A375 (cell line): ENCODE measurements around the gene RAD51D. TPM values are rescaled to one million over a fixed set of nuclear protein-coding genes. Genes with fewer than 3 reads are reported as not detected.

ENCODE experiments used
- small RNA-seq: library from RNA; depleted of rRNA; stranded (forward); fragments of <200 nt; gene quantifications from one replicate; pipeline ENCODE3, GENCODE V24; 2014
- total RNA-seq: library from RNA; depleted of rRNA; stranded (reverse); fragments of >200 nt; shearing (Covaris generic); gene quantifications from 2 replicates; pipeline ENCODE4 v1.2.3, GENCODE V29; 2014; rRNA removed

Gene RAD51D
- 9.2 and 11.6 TPM in 2 replicates for total RNA-seq

DNA sequence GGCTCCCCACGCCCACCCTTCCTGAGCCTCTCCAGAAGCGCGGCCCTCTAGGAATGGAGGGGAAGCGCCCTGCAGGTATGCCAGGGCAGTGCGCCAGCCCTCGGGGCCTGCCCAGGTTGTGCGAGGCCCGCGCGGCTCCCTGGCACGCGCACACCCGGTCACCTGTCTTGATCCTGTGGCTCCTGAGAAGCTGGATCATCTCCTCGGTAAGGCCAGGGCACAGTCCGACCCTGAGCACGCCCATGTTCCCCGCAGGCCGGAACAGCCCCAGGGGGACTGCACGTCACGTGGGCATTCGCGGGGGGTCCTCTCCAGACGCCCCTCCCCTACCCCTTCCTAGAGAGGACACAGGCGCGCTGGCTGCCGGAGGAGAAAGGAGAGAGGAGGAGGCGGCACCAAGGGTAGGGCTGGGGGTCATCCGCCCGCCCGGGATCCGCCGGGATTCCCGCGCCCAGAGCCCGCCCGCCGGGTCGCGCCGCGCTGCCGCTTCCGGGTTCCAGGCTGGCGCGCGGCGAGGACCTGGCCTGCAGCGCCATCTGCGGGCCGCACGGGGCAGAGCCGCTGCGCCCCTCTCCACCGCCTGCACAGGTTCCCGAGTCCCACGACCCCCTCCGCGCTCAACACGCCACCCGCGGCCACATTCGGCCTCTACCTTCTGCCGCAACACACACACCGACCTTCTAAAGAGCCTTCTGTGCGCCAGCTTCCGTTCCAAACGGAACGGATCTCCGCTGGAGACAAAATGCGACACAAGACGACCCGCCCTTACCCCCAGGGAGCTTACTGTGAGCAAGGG, at the start of gene RAD51D:
Gene RAD51D, minus strand, starts transcription at position 491 of the 796 bp plus-strand sequence. Its CDS starts 247 bp downstream, at position 244.

DNA sequence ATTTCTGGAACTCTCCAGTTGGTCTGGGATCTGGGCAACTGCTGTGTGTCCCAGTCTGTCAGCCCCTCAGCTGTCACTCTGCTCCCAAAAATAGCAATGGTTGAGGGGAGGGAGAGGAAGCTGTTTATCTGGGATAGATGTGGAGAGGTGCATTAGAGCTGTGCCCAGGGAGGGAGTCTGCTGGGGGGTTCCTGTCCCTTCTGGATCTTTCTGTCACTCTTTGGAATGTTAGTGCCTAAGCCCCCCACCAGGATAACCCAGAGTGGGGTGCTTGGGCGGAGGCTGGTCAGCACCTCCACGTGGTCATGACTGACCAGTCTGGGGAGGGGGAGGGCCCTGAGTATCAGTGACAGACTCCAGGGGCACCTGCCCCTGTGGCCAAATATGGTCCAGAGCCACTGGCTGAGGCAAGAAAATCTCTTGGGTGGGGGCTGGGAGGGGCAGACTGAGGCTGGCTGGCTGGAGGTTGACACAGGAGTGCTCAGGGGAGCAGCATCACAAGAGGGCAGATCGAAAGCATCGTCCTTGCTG, 27.8 kb upstream of the RAD51D start, which contains the start of gene UNC45B:
Gene UNC45B, plus strand, starts transcription at position 443 of the 531 bp plus-strand sequence. CDS start 447 bp downstream, outside the sequence.

DNA sequence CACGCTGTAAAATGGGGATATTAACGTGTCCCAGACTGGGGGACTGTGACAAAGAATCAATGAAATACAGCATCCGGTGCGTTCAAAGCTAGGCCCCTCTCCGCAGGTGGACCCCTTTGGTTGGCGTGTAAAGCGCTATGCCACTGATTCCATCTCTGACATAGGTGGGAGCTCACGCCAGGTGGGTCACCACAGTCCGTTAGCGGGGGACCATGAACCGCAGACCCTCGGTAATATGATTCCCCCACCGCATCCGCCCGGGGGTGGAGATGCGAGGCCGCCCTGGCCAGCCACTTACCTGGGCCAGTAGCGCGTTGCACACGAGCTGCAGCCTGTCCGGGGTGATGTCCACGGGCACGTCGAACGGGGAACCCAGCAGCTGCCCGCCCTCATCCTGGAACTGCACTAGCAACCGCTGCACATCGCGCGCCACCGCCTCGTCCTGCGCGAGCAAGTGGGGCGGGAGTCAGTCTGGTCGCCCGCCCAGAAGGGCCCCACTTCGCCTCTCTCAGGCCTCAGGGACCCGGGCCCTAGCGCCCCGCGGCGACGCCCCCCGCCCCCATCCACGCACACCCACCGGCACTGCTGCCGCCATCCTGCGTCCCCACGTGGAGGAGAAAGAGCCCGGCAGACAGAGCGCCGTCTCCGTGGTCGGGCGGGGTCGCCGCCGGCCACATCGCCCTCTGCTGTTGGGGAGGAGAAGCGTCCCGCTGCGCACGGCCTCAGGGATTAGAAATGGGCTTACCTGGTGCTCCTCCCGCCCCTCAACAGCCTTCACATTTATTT, 22.2 kb upstream of the RAD51D start, which contains the start of gene NLE1:
Gene NLE1, minus strand, starts transcription at position 623 of the 786 bp plus-strand sequence. Its CDS starts 28 bp downstream, at position 595.

DNA sequence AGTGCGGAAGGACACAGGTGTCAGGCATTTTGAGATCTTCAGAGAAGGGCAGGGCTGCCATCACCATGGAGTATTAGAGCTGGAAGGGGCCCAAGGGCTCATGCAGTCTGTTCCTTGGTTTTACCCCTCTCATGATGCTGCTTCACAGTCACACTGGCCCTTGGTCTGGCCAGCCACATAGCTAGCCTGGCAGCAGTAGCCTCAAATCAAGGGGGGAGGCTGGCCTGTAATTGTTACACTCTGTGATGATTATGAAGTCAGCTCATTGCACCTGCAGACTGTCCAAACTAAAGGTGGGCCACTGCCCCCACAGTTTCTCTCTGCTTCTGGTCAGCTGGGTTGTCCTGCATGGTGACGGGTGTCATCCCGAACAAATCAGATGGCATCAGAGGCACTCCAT, 1.7 kb upstream of the RAD51D start, which contains the start of gene FNDC8:
Gene FNDC8, plus strand, starts transcription at position 301 of the 400 bp plus-strand sequence. Its CDS starts 79 bp downstream, at position 380.

DNA sequence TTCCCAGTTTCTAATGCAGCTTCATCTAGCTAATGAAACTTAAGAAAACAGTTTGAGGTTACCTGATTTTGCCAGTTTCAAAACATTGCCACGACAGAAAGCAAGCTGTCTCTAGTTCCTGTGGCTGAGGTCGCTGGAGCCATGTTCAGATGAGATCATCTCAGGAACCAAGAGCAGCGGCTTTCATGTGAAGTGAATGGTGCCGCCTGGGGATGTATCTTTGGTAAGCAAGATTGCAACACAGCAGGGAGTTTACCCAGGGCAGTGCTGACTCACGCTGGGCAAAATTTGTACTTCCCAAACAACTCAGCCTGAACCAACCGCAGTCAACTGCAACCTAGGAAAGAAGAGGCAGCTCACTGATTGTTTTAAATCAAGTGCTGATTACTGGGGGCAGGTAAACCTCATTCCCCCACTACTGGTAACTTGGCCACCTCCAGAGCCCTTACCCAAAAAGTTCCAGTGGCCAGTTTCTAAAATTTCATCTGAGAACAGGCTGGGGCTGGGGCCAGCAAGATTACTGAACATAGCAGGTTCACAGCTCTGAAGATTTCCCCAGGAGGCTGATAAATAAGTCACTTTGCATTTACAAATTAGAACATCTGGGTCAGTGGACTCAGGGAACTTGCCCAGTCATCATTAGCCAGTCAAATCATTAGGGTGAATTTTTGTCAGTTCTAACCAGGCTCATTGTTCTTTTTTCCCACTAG, 56.0 kb downstream of the RAD51D start, which contains the start of gene RFFL:
Gene RFFL, minus strand, starts transcription at position 194 of the 710 bp plus-strand sequence. CDS start 37,154 bp downstream, outside the sequence.

Small RNA genes lying within 50 kb of the gene (small RNA-seq; reads per million reads assigned to genes)
- not detected for gene AC004223.1
- gene RNU6-840P: not detected

Other genes starting within 250 kb of the RAD51D start
- 0.15 and 3.0 TPM in 2 replicates for gene CCT6B, start 158.4 kb downstream of the RAD51D start, total RNA-seq
- gene ZNF830, start 158.3 kb downstream of the RAD51D start, total RNA-seq: 17.4 and 25.0 TPM in 2 replicates
- 70.5 and 90.9 TPM in 2 replicates for gene LIG3, start 139.3 kb downstream of the RAD51D start, total RNA-seq
- 30.1 and 33.4 TPM in 2 replicates for gene RFFL, start 56.2 kb downstream of the RAD51D start, total RNA-seq
- gene FNDC8, start 1.8 kb upstream of the RAD51D start, total RNA-seq: not detected in 2 replicates
- 45.6 and 45.8 TPM in 2 replicates for gene NLE1, start 22.4 kb upstream of the RAD51D start, total RNA-seq
- gene UNC45B, start 28.0 kb upstream of the RAD51D start, total RNA-seq: not detected in 2 replicates
- not detected in 2 replicates for gene SLC35G3, start 74.5 kb upstream of the RAD51D start, total RNA-seq
- gene SLFN5, start 123.2 kb upstream of the RAD51D start, total RNA-seq: 35.4 and 42.7 TPM in 2 replicates